Gastrocnemius medialis (tissue), 4 donors: Measurements from ENCODE around the gene COL4A1.

ENCODE experiments used
- POLR2A ChIP-seq, 2 donors: fragments of 450-650 bp; IDR thresholded peaks; one replicate each; pipeline ENCODE4 v1.6.1; 2017; ENCODE audit warnings: antibody characterized with exemption in 2 of 2, mild to moderate bottlenecking in 2 of 2, moderate library complexity in 2 of 2
- TF ChIP-seq, protein P1 (sequence below), 5 experiments: fragments of 450-650 bp in 3 of 5; fragments of 200-600 bp in 2 of 5; sonication (generic) in 2 of 5; IDR thresholded peaks in 4 of 5; conservative IDR thresholded peaks in 1 of 5; 1 replicate in 4 of 5; 2 replicates in 1 of 5; pipeline ENCODE4 v1.5.1; 2016 to 2019; ENCODE audit warnings: antibody characterized with exemption in 5 of 5, mild to moderate bottlenecking in 3 of 5, moderate library complexity in 3 of 5

DNA sequence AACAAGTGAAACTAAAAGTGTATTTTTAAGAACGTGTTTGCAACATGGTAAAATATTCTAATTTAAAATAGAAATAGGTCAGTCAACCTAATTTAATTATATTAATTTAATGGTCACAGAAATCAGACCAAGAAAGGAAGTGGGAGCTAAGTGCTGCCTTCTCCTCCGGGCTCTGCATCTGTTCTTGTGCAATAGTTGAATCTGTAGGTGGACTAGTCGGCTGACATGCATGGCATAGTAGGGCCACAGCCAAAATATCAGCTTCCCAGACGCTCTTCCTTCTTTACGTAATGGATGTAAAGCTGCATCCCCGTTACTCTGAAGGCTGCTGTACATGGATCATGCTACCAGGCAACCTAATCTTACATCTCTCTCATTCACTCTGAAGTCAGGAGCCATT, 47.3 kb downstream of the COL4A1 start:
- TF ChIP-seq, protein P1, sequence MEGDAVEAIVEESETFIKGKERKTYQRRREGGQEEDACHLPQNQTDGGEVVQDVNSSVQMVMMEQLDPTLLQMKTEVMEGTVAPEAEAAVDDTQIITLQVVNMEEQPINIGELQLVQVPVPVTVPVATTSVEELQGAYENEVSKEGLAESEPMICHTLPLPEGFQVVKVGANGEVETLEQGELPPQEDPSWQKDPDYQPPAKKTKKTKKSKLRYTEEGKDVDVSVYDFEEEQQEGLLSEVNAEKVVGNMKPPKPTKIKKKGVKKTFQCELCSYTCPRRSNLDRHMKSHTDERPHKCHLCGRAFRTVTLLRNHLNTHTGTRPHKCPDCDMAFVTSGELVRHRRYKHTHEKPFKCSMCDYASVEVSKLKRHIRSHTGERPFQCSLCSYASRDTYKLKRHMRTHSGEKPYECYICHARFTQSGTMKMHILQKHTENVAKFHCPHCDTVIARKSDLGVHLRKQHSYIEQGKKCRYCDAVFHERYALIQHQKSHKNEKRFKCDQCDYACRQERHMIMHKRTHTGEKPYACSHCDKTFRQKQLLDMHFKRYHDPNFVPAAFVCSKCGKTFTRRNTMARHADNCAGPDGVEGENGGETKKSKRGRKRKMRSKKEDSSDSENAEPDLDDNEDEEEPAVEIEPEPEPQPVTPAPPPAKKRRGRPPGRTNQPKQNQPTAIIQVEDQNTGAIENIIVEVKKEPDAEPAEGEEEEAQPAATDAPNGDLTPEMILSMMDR (IDR thresholded peaks at IDR 0.05 in 4 of 5, conservative IDR thresholded peaks at IDR 0.05 in 1 of 5), result no peak
- TF ChIP-seq POLR2A (IDR thresholded peaks at IDR 0.05), result no peak
